Endodermal cell (in vitro differentiated cells): ENCODE measurements around the gene PYGB. TPM values are rescaled to one million over a fixed set of nuclear protein-coding genes. Genes with fewer than 3 reads are reported as not detected.

Experiments used
- DNase-seq: peaks from one replicate; pipeline ENCODE4 v3.0.0-alpha.2; 2017
- H3K27ac ChIP-seq: 2 replicates; pipeline ENCODE4 v1.5.1; 2013; ENCODE audit warnings: mild to moderate bottlenecking, low read depth, low read length, moderate library complexity
- H3K27me3 ChIP-seq: 2 replicates; pipeline ENCODE4 v1.6.1; 2013; ENCODE audit warnings: mild to moderate bottlenecking, low read length, moderate library complexity; ENCODE audit not compliant: insufficient read depth, control insufficient read depth, poor library complexity, severe bottlenecking
- H3K36me3 ChIP-seq: 2 replicates; pipeline ENCODE4 v1.7.0; 2013; ENCODE audit warnings: mild to moderate bottlenecking, low read length, moderate library complexity; ENCODE audit not compliant: control insufficient read depth, insufficient read depth
- H3K4me1 ChIP-seq: one replicate; pipeline ENCODE4 v1.7.0; 2013; ENCODE audit warnings: low read length; ENCODE audit not compliant: control insufficient read depth, insufficient read depth
- H3K4me3 ChIP-seq: 2 replicates; pipeline ENCODE4 v1.5.1; 2013; ENCODE audit warnings: mild to moderate bottlenecking, low read length, moderate library complexity
- H3K9ac ChIP-seq: 2 replicates; pipeline ENCODE4 v1.6.1; 2013; ENCODE audit warnings: mild to moderate bottlenecking, low read length, moderate library complexity; ENCODE audit not compliant: poor library complexity, severe bottlenecking; ENCODE audit errors: extremely low read depth
- H3K9me3 ChIP-seq: 2 replicates; pipeline ENCODE4 v1.6.1; 2013; ENCODE audit warnings: mild to moderate bottlenecking, low read length, moderate library complexity; ENCODE audit not compliant: control insufficient read depth
- H3K27ac Mint-ChIP-seq: 2 replicates; pipeline ENCODE4 v1.8.0; 2020; ENCODE audit warnings: mixed read lengths
- H3K27me3 Mint-ChIP-seq: 2 replicates; pipeline ENCODE4 v1.8.0; 2021; ENCODE audit warnings: mild to moderate bottlenecking, mixed read lengths; ENCODE audit not compliant: insufficient read depth
- H3K36me3 Mint-ChIP-seq: 2 replicates; pipeline ENCODE4 v1.8.0; 2020; ENCODE audit warnings: low read depth, mixed read lengths
- H3K4me1 Mint-ChIP-seq: 2 replicates; pipeline ENCODE4 v1.8.0; 2020; ENCODE audit warnings: mixed read lengths
- H3K4me3 Mint-ChIP-seq: 2 replicates; pipeline ENCODE4 v1.8.0; 2020; ENCODE audit warnings: mild to moderate bottlenecking, moderate library complexity, mixed read lengths
- H3K9me3 Mint-ChIP-seq: 2 replicates; pipeline ENCODE4 v1.8.0; 2020; ENCODE audit warnings: mild to moderate bottlenecking, mixed read lengths
- CTCF ChIP-seq: fragments of 200-600 bp; sonication (generic); conservative IDR thresholded peaks from 2 replicates; pipeline ENCODE4 v1.5.0; 2021; ENCODE audit warnings: antibody characterized with exemption, mild to moderate bottlenecking
- WGBS, 2 experiments: methylation state at CpG; one replicate each; pipeline versions ENCODE4 v1.1.5 to v1.1.7; 2013; ENCODE audit warnings: missing lambda C conversion rate in 2 of 2, mixed read lengths in 1 of 2; ENCODE audit not compliant: insufficient coverage in 1 of 2, insufficient read length in 1 of 2; 5-methylcytosine and 5-hydroxymethylcytosine counted together
- total RNA-seq, 2 donors: library from RNA; stranded (reverse); fragmentation: NEBNext Ultra II Directional in 1 of 2; extraction: Animal tissue kit (Norgen Biotek cat#: 25700) in 1 of 2; gene quantifications; 2 replicates in 1 of 2; 3 replicates in 1 of 2; pipeline ENCODE4 v1.2.1, GENCODE V29; 2021

PYGB gene
- total RNA-seq, 2 donors from 2014 or later, result 59.3 to 66.8 TPM

DNA sequence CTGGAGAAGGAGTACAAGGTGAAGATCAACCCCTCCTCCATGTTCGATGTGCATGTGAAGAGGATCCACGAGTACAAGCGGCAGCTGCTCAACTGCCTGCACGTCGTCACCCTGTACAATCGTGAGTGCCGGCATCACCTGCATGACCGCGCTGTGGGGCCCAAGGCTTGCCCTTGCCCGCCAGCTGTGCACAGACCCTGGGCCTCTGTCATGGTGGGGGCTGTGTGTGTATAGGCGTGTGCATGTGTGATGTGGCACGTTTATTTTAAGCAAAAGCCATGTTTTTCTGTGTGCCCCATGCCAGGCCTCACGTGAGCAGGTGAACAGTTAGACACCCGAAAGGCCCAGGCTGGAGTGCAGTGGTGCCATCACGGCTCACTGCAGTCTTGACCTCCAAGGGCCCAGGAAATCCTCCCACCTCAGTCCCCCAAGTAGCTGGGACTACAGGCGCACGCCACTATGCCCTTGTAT lies 36.3 kb downstream of the PYGB start:
- H3K27ac Mint-ChIP-seq, result no peak overlapping the region
- no peaks in the 10 kb centered on the region for H3K27me3 Mint-ChIP-seq
- H3K36me3 Mint-ChIP-seq, result peaks cover 57% of the 10 kb centered on the region

DNA sequence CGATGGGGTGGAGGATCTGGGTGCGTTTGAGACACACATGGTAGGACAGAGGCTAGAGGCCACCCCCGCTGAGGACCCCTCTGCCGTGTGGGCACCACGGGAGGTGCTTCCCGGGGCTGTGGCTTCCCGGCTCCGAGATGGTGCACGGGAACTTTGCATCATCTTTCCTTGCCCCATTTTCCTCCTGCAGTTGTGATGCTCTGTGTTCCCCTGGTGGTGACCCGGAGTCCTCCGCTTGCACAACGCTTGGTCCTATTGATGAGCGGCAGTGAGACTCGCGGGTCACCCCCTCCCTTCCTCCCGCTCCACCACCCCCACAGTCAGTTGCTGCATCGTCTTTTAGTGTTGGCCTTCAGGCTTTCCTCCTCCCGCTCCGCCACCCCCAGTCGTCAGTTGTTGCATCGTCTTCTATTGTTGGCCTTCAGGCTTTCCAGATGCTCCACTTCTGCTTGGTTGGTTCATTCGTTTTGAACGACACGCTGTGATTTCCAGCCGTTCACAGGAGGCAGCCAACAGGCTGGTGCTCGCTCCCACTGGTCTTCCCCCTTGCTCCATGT lies 37.3 kb downstream of the PYGB start:
- H3K4me1 ChIP-seq, result no peaks in the 10 kb centered on the region
- no peak overlapping the region for H3K27ac Mint-ChIP-seq
- H3K4me3 ChIP-seq, result no peak overlapping the region
- no peaks in the 10 kb centered on the region for H3K27me3 Mint-ChIP-seq
- H3K27me3 ChIP-seq, result no peaks in the 10 kb centered on the region
- WGBS, 2 experiments, result 92% methylated on average over 20 to 26 of the region's 26 CpGs
- H3K36me3 Mint-ChIP-seq, result peaks cover 56% of the 10 kb centered on the region
- H3K9ac ChIP-seq, result no peak overlapping the region
- no peak overlapping the region for H3K4me3 Mint-ChIP-seq
- H3K9me3 Mint-ChIP-seq, result no peaks in the 10 kb centered on the region
- H3K36me3 ChIP-seq, result peaks cover 58% of the 10 kb centered on the region
- DNase-seq, result peak; percentile 71
- H3K4me1 Mint-ChIP-seq, result no peaks in the 10 kb centered on the region
- H3K9me3 ChIP-seq, result no peaks in the 10 kb centered on the region
- peak overlapping the region; percentile 44 for H3K27ac ChIP-seq
- TF ChIP-seq CTCF, result peak; percentile 55

More for the DNA sequence above, 36.3 kb downstream of the PYGB start:
- no peak overlapping the region for H3K9ac ChIP-seq
- H3K36me3 ChIP-seq, result peaks cover 68% of the 10 kb centered on the region
- Mint-ChIP-seq H3K4me1 (no peaks in the 10 kb centered on the region), H3K9me3 (no peaks in the 10 kb centered on the region), H3K4me3 (no peak overlapping the region)
- DNase-seq, result no peak
- no peak overlapping the region for H3K27ac ChIP-seq
- H3K9me3 ChIP-seq, result no peaks in the 10 kb centered on the region
- no peak for TF ChIP-seq CTCF
- no peaks in the 10 kb centered on the region for H3K27me3 ChIP-seq
- H3K4me3 ChIP-seq, result no peak overlapping the region
- H3K4me1 ChIP-seq, result no peaks in the 10 kb centered on the region
- 97 to 100% methylated on average over 9 to 17 of the region's 17 CpGs for WGBS, 2 experiments

DNA sequence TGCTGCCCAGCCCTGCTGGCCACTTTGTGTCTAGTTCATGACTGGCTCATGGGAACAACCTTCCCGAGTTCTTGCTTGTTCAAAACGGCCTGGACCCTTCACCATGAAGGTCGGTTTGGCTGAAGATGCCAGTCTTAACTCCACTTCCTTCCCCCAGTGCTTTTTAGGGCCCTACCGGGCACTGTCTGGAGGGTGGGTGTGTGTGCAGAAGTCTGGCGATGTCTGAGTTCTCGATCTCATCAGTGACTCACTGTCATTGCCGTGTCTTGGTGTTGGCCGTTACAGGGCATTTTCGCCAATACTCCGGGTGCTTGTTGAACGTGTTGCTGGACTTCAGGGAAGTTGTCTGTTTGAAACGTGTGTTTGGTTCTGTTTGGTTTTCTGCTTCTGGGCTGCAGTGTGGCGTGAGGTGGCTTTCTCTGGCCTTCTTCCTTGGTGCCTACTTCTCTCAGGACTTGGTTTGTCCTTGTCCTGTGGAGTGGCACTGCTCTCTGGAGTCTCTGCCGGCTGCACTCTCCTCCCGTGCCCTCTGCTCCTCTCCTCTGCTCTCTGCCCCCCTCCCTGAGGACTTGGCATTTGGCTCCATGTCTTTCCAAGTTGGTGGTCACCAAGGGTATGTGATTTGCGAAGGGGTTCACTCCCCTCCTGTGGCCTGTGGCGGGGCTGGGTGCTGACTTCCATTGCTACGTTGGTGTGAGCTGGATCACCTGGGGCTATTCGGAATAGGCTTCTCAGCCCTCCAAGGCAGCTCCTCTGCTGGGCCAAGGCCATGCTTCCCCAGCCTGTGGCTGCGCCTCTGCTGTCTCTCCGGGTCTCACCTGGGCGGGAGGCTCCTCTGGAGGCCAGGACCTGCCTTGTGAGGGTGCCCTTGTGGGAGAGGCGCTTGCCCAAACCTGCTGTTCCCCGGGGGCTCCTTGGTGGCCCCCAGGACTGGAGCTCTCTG lies 38.2 kb downstream of the PYGB start:
- peaks cover 52% of the 10 kb centered on the region for H3K36me3 Mint-ChIP-seq
- Histone ChIP-seq H3K4me3 (no peak overlapping the region), H3K27ac (no peak overlapping the region), H3K9ac (no peak overlapping the region), H3K27me3 (no peaks in the 10 kb centered on the region), H3K9me3 (no peaks in the 10 kb centered on the region), H3K4me1 (no peaks in the 10 kb centered on the region), H3K36me3 (peaks cover 55% of the 10 kb centered on the region)
- H3K27ac Mint-ChIP-seq, result peak overlapping the region; percentile 69
- no peak for TF ChIP-seq CTCF
- no peaks in the 10 kb centered on the region for H3K4me1 Mint-ChIP-seq
- H3K9me3 Mint-ChIP-seq, result no peaks in the 10 kb centered on the region
- no peaks in the 10 kb centered on the region for H3K27me3 Mint-ChIP-seq
- 94 to 96% methylated on average over 16 to 24 of the region's 24 CpGs for WGBS, 2 experiments
- no peak for DNase-seq
- no peak overlapping the region for H3K4me3 Mint-ChIP-seq
